IPS-20b (cell line): ENCODE results near the gene TGFBR2.
"Not testable (repeated sequence)": the region's sequence is repeated elsewhere in the genome, so short reads cannot be mapped to it uniquely, and the experiment has no call there.

Experiments used
- H3K27ac ChIP-seq: one replicate; pipeline ENCODE4 v1.5.1; 2013; ENCODE audit warnings: low read length
- H3K27me3 ChIP-seq: 2 replicates; pipeline ENCODE4 v1.6.1; 2013; ENCODE audit warnings: mild to moderate bottlenecking, low read length, inconsistent platforms; ENCODE audit not compliant: insufficient read depth
- H3K36me3 ChIP-seq: 2 replicates; pipeline ENCODE4 v1.6.1; 2013; ENCODE audit warnings: low read depth, mild to moderate bottlenecking, inconsistent platforms, low read length, moderate library complexity; ENCODE audit not compliant: insufficient read depth
- H3K4me1 ChIP-seq: 2 replicates; pipeline ENCODE4 v1.6.1; 2013; ENCODE audit warnings: mild to moderate bottlenecking, control low read depth, inconsistent platforms, low read length, moderate library complexity; ENCODE audit not compliant: insufficient read depth
- H3K4me3 ChIP-seq: 2 replicates; pipeline ENCODE4 v1.5.1; 2013; ENCODE audit warnings: mild to moderate bottlenecking, low read length, inconsistent platforms
- H3K9ac ChIP-seq: 2 replicates; pipeline ENCODE4 v1.6.1; 2013; ENCODE audit warnings: low read depth, mild to moderate bottlenecking, inconsistent platforms, low read length, moderate library complexity
- H3K9me3 ChIP-seq: 2 replicates; pipeline ENCODE4 v1.6.1; 2013; ENCODE audit warnings: mild to moderate bottlenecking, low read depth, low read length, inconsistent platforms; ENCODE audit not compliant: insufficient read depth

Gene TGFBR2

GRCh38 chr3:30622790-30623189, 16.4 kb downstream of the TGFBR2 start:
- Histone ChIP-seq H3K9ac (no peak overlapping the region), H3K27me3 (no peaks in the 10 kb centered on the region), H3K4me1 (peaks cover 12% of the 10 kb centered on the region; the same call in 1 of the 2 replicates), H3K36me3 (no peaks in the 10 kb centered on the region), H3K27ac (no peak overlapping the region), H3K4me3 (no peak overlapping the region), H3K9me3 (no peaks in the 10 kb centered on the region)

- no peak overlapping the region for H3K27ac ChIP-seq
- no peak overlapping the region for H3K9ac ChIP-seq
- H3K9me3 ChIP-seq = no peaks in the 10 kb centered on the region
- no peaks in the 10 kb centered on the region for H3K36me3 ChIP-seq
- no peaks in the 10 kb centered on the region for H3K27me3 ChIP-seq
- no peak overlapping the region for H3K4me3 ChIP-seq
- H3K4me1 ChIP-seq = peaks cover 16% of the 10 kb centered on the region; the same call in 1 of the 2 replicates
Measured at GRCh38 chr3:30623351-30623750, 16.9 kb downstream of the TGFBR2 start.

GRCh38 chr3:30624480-30624879, 18.1 kb downstream of the TGFBR2 start:
- H3K4me3 ChIP-seq, H3K27ac ChIP-seq, H3K9me3 ChIP-seq, H3K27me3 ChIP-seq, H3K36me3 ChIP-seq, H3K9ac ChIP-seq: not testable (repeated sequence)
- H3K4me1 ChIP-seq = peaks cover 27% of the 10 kb centered on the region

- Histone ChIP-seq H3K27ac (no peak overlapping the region), H3K36me3 (0 out of 2 replicates have a peak, but pooled peaks cover 2% of the 10 kb centered on the region), H3K4me3 (no peak overlapping the region), H3K4me1 (peaks cover 29% of the 10 kb centered on the region), H3K9me3 (no peaks in the 10 kb centered on the region), H3K9ac (no peak overlapping the region), H3K27me3 (no peaks in the 10 kb centered on the region)
Measured at GRCh38 chr3:30625541-30626438, 19.4 kb downstream of the TGFBR2 start.

GRCh38 chr3:30626443-30627180, 20.2 kb downstream of the TGFBR2 start:
- Histone ChIP-seq H3K27me3 (no peaks in the 10 kb centered on the region), H3K4me1 (peaks cover 29% of the 10 kb centered on the region)

GRCh38 chr3:30628205-30628900, 22.0 kb downstream of the TGFBR2 start:
- H3K4me1 ChIP-seq = peaks cover 29% of the 10 kb centered on the region
- H3K27me3 ChIP-seq = no peaks in the 10 kb centered on the region
- no peaks in the 10 kb centered on the region for H3K9me3 ChIP-seq
- 0 out of 2 replicates have a peak overlapping the region, but pooled peaks have one; percentile 0 for H3K4me3 ChIP-seq
- 0 out of 2 replicates have a peak, but pooled peaks cover 2% of the 10 kb centered on the region for H3K36me3 ChIP-seq
- no peak overlapping the region for H3K27ac ChIP-seq
- peak overlapping the region; percentile 38; the same call in 1 of the 2 replicates for H3K9ac ChIP-seq

More at GRCh38 chr3:30626443-30627180, 20.2 kb downstream of the TGFBR2 start:
- Histone ChIP-seq H3K9me3 (no peaks in the 10 kb centered on the region), H3K9ac (no peak overlapping the region), H3K36me3 (0 out of 2 replicates have a peak, but pooled peaks cover 2% of the 10 kb centered on the region), H3K27ac (no peak overlapping the region), H3K4me3 (no peak overlapping the region)

GRCh38 chr3:30628901-30629590, 22.6 kb downstream of the TGFBR2 start:
- peaks cover 29% of the 10 kb centered on the region for H3K4me1 ChIP-seq
- H3K36me3 ChIP-seq = 0 out of 2 replicates have a peak, but pooled peaks cover 2% of the 10 kb centered on the region
- peak overlapping the region; percentile 38; the same call in 1 of the 2 replicates for H3K9ac ChIP-seq
- no peaks in the 10 kb centered on the region for H3K9me3 ChIP-seq
- no peaks in the 10 kb centered on the region for H3K27me3 ChIP-seq
- H3K27ac ChIP-seq = no peak overlapping the region
- H3K4me3 ChIP-seq = 0 out of 2 replicates have a peak overlapping the region, but pooled peaks have one; percentile 0

- H3K4me1 ChIP-seq = peaks cover 29% of the 10 kb centered on the region
- H3K4me3 ChIP-seq = no peak overlapping the region
- H3K27me3 ChIP-seq = no peaks in the 10 kb centered on the region
- H3K9ac ChIP-seq = no peak overlapping the region
- H3K36me3 ChIP-seq = 0 out of 2 replicates have a peak, but pooled peaks cover 2% of the 10 kb centered on the region
- no peaks in the 10 kb centered on the region for H3K9me3 ChIP-seq
- no peak overlapping the region for H3K27ac ChIP-seq
Measured at GRCh38 chr3:30629746-30630145, 23.3 kb downstream of the TGFBR2 start.

- H3K4me3 ChIP-seq = no peak overlapping the region
- H3K36me3 ChIP-seq = 0 out of 2 replicates have a peak, but pooled peaks cover 2% of the 10 kb centered on the region
- no peaks in the 10 kb centered on the region for H3K27me3 ChIP-seq
- no peak overlapping the region for H3K27ac ChIP-seq
- peaks cover 29% of the 10 kb centered on the region for H3K4me1 ChIP-seq
- no peak overlapping the region for H3K9ac ChIP-seq
- H3K9me3 ChIP-seq = no peaks in the 10 kb centered on the region
Measured at GRCh38 chr3:30630238-30631030, 24.0 kb downstream of the TGFBR2 start.

GRCh38 chr3:30631243-30631904, 25.0 kb downstream of the TGFBR2 start:
- no peak overlapping the region for H3K27ac ChIP-seq
- H3K9ac ChIP-seq = no peak overlapping the region
- no peak overlapping the region for H3K4me3 ChIP-seq
- H3K4me1 ChIP-seq = peaks cover 28% of the 10 kb centered on the region
- 0 out of 2 replicates have a peak, but pooled peaks cover 2% of the 10 kb centered on the region for H3K36me3 ChIP-seq
- no peaks in the 10 kb centered on the region for H3K9me3 ChIP-seq
- H3K27me3 ChIP-seq = no peaks in the 10 kb centered on the region
